Measurements from ENCODE around the gene MRE11.
A peak's percentile ranks its signal among the peaks of the same experiment; 100 is the strongest.
"Not testable (repeated sequence)": the region's sequence is repeated elsewhere in the genome, so short reads cannot be mapped to it uniquely, and the experiment has no call there.

The MRE11 gene

DNA sequence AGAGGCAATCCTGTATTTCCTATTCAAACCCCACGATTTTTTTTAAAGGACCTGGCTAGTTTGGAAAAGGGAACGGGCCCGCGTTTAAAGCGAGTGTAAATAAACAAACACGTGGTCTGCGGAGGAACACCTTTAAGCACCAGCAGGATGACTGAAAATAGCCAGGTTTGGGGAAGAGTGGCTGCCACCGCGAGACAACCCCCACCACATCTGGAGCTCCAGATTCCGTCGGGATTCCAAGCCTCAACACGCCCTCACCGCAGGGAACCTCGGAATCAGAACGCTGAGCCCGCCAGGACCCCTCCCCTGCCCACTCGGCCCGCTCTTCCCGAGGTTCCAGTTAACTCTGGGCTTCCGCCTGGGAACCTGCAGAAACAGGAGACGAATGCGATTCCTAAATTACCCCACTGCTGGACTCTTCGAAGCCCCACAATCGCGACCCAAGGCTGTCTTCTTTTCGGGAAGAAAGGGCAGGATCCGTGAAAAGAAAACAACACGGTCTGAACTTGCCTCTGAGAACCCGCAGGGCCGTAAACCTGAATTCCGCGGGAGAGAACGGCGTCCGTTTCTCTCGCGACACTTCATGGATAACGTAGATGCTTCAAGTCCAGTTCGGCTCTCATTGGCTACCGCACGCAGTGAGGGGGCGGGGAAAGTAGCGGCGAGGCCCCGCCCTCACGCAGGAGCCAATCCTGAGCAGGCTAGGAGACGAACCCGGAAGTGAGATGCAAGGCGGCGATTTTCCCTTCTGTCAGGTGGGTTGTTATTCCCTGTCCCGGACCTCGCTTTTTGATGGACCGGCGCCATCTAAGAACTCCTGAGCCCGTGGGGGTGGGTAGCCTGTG lies at the start of gene MRE11, which contains the start of gene ANKRD49:
MRE11 (minus strand) TSS at position 564 of the 845 bp plus-strand sequence. CDS start 1,043 bp downstream, outside the sequence.
ANKRD49 (plus strand) TSS at position 704 of the 845 bp plus-strand sequence. CDS start 2,710 bp downstream, outside the sequence.
- peak; percentile 71 for DNase-seq

DNA sequence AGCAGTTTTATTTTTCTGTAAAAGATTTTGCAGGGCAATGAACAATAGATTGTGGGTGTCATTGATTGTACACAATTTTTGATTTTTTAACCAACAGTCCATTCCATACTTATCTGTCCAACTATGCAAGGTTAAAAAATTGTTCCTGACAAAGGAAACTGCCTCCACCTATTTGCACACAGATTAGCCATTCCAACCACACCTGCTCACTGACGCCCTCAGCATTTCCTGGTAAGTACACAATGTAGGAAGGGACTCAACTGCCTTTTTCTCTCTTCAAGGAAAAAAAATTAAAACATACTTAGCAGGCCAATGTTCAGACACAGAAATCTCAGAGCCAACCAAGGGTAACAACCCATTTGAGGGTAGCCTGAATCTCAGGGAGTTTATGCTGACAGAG lies 45.8 kb upstream of the MRE11 start:
- no peak for DNase-seq

DNA sequence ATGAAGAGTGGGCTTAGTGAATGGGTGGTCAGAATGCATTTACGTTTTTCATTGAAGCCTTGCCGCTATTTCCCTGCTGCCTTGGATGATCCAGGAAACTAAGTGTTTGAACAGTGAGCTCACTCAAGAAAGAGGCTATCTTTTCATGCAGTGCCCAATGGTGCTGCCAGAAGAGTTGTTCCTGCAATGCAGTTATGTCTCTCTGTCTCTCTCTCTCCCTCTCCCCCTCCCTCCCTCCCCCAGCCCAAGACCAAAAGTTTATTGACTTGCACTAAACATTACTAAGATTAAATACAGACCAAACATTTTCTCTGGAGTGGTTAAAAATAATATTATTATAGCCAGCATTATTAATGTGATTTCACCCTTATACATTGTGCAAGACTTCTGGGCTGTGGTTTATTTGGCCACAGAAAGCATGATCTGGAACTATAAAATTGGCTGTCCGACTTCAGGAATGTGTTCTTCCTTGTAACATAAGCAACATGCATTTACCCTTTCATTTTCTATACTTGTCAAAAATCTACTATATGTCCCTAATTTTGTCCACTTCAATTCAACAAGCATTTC lies 43.5 kb upstream of the MRE11 start:
- no peak for DNase-seq

DNA sequence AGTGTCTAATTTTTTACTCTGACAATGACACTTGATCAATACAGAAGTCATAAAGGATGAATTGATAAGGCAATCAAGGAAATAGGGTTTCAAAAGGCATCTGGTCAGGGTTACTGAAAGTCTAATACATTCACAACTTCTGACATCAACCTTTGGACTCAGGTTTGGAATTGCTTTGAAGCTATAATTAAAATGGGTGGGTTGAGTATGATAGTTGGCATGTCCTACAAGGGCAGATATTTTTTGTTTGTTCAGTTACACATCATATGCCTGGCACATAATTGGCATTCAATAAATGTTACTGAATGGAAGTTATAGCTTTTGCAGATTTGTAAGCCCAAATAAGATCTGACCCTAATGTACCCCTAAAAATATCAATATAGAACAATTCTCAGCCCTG lies 42.7 kb upstream of the MRE11 start:
- no peak for DNase-seq

DNA sequence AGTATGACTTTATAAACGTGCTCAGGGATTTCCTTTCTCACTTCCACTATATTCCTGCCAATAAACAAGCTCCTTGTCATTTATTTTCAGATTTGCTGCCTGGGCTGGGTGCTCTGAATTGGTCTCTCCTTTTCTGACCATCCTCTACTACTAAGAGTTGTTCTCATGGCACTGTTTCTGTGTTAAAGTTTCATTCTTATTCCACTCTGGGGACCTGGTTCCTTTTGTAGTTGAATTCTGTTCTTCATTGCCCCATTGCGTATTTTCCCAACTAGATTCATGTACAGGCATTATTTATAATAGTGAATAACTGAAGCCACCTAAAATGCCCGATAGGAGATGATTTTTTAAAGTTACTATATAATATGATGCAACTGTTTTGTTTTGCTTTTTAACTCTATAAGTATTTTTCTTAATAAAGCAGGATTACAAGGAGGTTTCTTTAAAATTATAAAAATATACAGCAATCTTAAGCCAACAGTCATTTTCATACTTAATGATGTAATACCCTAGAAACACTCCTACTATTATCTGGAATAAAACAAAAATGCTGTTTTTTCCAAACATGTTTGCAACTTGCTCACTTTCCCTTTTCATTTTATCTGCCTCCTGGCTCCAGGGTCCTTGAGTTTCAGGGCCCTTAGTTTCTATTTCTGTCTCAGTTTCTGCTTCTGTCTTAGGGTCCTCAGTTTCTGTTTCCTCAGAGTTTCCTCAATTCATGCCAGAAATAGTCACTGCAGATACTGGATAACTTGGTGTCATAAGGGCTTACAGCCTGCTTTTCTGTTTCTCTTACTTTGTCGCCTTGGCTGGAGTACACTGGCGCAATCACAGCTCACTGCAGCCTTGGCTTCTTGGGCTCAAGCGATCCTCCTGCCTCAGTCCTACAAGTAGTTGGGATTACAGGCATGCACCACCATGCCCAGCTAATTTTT lies 40.3 kb upstream of the MRE11 start:
- no peak for DNase-seq

DNA sequence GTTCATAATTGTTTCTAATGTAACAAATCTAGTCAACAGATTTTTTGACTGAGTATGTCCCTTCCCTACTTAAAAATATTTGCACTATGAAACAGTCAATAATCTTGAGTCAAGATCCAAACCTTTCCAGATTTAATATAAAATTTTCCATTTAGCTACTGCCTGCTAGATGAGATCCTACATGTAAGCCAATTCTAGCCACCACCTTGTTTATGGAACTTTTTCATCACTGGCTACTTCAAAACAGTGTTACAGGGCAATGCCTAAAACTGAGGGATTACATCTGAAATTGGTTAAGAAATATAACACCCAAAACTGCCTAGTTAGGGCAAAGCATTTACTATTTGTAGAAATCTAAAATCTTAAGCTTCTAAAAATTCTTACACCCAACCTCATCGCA lies 39.6 kb upstream of the MRE11 start:
- DNase-seq, result no peak

DNA sequence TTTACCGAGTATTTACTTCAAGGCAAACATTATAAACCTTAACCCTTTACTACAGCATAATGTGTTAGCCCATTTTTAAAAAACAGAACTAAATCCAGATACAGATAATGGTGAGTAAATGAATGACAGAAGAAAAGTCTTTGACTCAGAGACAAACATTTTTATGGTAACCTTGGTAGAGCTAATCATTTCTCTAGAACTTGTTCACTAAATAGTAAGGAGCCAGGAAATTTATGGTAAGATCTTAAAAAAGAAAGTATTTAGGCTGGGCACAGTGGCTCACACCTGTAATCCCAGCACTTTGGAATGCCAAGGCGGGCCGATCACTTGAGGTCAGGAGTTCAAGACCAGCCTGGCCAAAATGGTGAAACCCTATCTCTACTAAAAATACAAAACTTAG lies 38.6 kb upstream of the MRE11 start:
- DNase-seq, result no peak

DNA sequence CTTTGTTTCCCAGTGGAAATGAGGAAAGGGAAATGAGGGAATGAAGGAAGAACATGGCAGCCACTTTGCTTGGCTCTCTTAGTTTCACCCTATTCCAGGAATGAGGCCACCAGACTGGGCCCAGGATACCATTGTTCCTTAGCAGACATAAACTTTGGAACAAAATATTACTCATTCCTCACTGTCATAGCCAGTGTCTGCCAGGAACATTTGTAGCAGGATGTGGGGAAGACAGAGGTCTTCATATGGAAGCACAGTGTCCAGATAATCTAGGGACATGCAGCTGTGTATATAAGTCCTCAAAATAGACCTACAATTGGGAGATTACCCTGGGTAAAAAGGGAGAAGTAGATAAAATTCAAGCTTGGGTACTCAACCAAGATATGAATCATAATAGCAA lies 34.9 kb upstream of the MRE11 start:
- DNase-seq, result no peak

DNA sequence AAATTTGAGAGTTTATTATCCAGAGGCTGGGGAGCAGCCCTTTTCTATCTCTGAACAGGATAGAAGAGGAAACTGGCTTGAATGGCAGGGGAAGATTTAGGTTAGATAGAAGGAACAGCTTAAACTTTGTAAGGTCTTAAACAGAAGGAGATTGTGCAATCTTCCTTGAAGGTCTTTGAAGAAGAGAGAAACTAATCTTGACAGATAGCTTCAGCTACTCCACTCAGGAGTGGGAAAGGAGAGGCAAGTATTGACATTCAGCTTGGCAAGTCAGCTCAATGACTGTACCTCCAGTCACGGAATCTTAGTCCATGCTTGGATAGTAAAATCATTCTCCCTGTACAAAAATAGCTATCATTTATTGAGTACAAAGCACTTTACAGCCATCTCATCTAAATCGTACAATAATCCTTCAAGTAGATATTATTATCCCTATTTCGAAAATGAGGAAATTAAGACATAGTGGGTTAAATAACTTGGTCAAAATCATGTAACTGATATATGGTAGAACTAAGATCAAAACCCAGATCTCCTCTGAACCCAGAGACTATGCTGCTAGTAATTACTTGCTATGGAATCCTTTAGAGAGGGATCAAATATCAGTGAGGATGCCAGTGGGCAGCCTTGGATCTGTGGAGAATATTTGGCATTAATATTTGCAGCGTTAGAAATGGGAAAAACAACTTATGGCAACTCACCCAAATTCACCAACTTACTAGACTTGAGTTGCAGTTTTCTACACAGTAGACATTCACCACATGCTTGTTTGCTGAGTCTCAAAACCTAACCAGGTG lies 33.2 kb upstream of the MRE11 start:
- DNase-seq, result no peak

DNA sequence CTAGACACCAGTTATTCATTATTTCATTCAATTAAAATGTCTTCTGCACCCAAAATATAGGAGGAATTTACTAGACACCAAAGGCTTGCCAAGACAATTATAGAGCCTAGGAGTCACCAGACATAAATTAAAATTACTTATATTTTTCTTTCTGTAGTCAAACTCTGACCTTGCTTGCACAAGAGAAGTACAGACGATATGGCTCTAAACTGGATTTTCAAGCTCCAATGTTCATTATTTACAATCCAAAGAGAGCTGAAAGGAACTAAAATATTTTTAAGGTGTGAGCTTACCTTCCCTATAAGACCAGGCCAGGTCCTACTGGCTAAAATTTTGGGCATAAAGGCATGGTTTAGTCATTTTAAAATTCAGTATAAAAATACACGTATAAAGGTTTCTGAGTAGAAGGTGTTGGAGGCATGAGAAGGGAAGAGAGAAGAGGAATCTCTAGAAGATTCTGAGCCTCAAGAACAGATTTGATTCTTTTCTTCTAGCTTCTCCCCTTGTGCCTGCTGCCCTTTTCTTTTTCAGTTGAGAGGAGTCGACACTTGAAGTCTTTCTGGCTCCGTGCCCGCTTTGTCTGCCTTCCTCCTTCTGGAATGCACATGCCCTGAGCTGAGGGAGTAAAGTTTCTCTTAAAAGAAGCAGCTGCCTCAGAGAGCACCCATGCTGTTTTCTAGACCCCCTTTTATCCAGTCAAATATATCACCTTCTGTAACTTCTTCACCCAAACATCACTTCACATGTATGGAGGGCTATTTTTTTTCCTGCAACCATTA lies 32.1 kb upstream of the MRE11 start:
- DNase-seq, result no peak

DNA sequence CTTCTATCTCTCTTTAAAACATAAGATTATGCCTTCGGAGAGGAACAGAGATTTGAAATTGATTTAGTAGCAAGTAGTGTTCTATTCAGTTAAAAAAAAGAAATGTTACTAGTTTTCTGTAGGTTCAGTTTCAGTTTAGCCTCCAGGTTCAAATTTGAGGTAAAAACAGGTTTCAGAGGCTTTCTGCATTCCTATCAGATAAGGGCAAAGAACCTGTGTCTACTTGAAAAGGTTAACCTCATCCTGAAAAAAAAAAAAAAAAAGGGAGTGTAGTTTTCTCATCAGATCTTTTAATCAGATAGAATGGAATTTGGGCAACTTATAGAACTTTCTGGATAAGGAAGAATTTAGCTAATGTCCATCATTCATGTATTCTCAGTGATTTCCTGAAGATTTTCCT lies 30.7 kb upstream of the MRE11 start:
- DNase-seq, result no peak

DNA sequence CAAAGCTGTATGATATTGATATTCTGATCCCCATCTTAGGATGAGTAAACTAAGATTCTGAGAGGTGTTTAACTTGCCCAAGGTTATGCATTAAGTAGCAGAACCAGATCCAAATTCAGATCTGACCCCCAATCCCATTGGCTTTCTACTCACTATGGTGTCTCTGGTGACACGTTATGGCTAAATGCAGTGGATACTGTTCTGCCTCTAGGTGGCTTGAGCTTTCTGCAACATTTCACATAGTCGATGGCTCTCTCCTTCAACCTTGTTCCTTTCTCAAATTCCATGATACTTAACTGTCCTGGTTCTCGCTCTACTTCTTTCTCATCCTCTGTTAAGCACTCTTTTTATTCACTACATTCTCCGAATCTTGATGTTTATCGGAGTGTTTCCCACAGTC lies 28.0 kb upstream of the MRE11 start:
- no peak for DNase-seq

DNA sequence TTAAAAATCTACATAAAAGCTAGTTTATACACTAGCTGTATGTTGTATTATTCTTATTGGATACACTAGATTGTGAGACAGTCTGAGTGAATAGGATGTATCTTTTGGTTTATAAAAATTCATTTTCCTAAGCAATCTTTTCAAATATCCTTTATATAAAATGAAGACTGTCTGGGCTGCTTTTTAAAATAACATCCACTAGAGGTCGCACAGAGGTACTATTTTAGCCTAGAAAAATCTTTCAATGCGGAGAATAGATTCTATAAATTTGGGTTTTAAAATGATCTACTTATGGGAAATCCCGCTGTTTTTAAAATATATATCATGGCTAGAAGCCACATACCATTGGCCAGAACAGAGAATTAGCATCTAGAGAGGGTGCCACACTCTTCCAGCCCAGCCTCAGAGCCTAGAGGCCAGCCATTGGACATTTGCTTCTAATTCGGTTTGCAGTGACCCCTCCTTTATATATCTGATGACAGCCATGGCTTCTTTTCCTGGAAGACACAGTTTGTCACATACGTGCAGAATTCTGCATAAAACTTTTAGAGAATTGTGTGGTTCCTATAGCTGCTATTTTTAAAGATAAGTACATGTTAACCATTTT lies 25.9 kb upstream of the MRE11 start:
- DNase-seq, result no peak

DNA sequence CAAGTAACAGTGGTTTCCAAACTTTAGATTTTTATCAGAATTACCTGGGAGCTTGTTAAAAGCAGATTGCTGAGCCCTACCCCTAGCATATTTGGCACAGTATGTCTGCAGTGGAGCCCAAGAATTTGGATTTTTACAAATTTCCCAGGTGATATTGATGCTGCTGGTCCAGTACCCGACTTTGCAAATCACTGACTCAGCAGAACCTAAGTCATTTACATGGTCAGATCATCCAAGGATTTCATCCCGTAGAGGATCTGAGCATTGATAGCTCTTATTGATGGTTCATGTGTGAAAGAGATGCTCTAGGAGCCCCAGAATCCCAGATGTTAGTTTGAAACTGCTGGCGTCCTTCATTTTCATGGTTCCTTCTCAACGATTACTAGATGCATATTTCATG lies 24.7 kb upstream of the MRE11 start:
- DNase-seq, result no peak

DNA sequence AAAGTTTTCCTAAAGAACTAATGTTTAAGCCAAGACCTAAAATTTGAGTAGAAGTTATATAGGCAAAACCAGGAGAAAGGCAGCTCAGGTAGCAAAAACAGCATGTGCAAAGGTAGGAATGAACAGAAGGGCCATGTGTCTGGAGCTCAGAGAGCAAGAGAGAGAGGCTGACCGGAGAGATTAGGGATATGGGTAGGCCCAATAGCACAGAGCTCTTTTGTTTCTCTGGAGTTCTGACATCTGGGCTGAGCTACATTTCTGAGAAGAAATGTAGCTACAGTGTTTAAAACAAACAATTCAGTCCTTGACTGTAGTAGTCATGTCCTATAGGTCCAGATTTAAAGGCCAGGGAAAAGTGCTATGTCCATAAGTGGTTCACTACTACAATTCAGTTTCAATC lies 23.1 kb upstream of the MRE11 start:
- DNase-seq, result no peak

DNA sequence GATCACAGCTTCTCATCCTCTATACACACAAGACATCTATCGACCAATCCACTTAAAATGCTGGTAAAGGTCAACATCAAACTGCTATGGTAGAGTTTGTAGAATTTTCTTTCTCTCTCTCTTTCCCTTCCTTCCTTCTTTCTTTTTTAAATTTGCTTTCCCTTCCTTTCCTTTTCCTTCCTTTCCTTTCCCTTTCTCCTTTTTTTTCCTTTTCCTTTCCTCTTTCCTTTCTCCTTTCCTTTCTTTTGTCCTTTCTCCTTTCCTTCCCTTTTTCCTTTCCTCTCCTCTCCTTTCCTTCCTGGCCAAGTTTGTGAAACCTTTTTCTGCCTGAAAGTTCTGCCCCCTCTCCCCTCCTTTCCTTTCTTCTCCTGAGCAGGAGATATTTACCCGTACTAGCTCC lies 21.8 kb upstream of the MRE11 start:
- DNase-seq, result no peak

DNA sequence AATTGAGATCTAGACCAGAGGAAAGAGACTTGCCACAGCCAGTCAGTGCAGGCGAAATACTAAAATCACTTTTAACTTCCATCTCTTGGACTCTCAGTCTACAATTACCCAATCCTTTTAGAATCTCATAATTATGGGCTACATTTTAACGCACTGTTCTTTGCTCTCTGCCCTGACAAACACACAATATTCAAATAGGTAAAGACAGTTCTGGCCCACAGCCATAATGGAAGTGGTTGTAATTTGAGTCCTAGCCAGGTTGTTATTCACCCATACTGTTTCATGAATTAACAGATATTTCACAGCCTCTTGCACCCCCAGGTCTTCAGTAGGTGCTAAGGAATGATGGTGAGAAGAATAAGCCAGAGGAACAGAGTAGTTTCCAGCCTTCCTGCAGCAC lies 19.4 kb upstream of the MRE11 start:
- no peak for DNase-seq

DNA sequence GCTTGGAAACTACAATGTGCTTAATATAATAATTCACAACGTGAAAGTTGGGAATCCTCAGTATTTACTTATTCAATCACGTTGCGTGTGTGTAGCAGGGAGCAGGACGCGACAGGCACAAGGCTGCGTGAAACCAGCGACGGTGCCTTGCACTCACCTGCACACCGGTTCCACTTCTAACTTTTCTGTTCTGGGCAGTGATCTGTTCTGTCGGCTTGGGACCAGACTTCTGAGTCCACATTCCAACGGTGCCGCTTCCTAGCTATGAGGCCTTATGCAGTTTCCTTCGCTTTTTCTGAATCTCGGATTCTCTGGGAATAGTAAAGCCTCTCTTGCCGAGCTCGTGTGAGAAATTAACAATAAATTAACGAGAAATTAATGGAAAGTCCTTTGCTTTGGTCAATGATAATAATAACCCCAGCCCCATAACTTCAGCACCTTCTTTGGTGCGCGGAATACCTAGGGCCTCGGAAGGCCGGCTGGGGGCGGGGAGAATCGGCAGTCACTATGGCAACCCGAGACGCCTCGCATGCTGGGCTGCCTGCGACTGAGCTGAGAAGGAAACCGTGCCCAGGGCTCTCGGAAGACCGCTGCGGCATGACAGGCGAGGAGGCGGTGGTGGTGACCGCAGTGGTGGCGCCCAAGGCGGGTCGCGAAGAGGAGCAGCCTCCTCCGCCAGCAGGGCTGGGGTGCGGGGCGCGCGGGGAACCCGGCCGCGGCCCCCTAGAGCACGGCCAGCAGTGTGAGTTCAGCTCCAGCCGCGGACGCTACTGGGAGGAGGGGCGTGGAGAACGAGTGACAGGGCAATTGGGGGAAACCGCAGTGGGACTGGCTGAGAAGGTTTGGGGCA lies 18.5 kb upstream of the MRE11 start, which contains the start of gene C11orf97:
C11orf97 (plus strand) TSS at position 530 of the 850 bp plus-strand sequence; CDS start at position 598, 68 bp downstream.
- DNase-seq, result no peak

DNA sequence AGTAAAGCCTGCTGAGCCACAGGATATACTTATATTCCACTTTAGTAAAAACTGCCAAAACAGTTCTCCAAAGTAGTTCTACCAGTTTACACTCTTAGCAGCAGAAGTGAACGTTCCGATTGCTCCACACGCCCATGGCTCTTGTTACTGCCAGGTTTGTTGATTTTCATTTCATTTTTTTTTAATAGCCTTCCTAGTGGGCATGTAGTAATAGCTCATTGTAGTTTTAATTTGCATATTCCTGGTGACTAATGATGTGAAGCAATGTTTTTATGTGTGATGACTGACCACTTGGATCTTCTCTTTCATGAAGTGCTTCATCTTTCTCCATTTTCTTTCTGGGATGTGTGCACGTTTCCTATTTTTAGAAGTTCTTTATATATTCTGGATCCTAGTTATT lies 13.8 kb upstream of the MRE11 start:
- DNase-seq, result no peak

DNA sequence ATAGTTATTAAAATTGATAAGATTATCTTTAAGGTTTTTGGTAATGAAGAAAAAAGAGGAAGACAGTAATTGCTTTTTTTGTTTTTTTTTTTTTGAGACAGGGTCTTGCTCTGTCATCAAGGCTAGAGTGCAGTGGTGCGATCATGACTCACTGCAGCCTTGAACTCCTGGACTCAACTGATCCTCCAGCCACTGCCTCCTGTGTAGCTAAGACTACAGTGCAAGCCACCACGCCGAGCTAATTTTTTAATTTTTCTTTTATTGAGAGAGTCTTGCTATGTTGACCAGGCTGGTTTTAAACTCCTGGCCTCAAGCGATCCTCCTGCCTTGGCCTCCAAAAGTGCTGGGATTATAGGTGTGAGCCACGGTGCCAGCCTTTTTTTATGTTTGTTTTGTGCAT lies 12.9 kb upstream of the MRE11 start:
- not testable (repeated sequence) for DNase-seq

All from GOT3 (cell line).